CD4-positive, CD25-positive, alpha-beta regulatory T cell (primary cell): ENCODE measurements around the gene DNAAF2. TPM values are rescaled to one million over a fixed set of nuclear protein-coding genes. Genes with fewer than 3 reads are reported as not detected.
"Not testable (repeated sequence)": the region's sequence is repeated elsewhere in the genome, so short reads cannot be mapped to it uniquely, and the experiment has no call there.

Experiments used
- ATAC-seq, 2 donors: fragments of 150-1000 bp; cut with Tn5 transposase; one replicate each; pipeline ENCODE4 v1.10.0; 2021; ENCODE audit warnings: low read depth in 2 of 2, moderate number of reproducible peaks in 2 of 2, moderate library complexity in 1 of 2
- DNase-seq, 3 donors: peaks; one replicate each; pipeline versions ENCODE4 v3.0.0 to v3.0.0-alpha.2; 2012 to 2022; ENCODE audit warnings: mixed read lengths in 1 of 3
- H3K27ac ChIP-seq: one replicate; pipeline ENCODE4 v1.7.0; 2013; ENCODE audit warnings: mild to moderate bottlenecking, low read length; ENCODE audit not compliant: insufficient read depth, poor library complexity, severe bottlenecking
- H3K27me3 ChIP-seq: one replicate; pipeline ENCODE4 v1.7.0; 2013; ENCODE audit warnings: low read length; ENCODE audit not compliant: control insufficient read depth, insufficient read depth
- H3K36me3 ChIP-seq: one replicate; pipeline ENCODE4 v1.7.0; 2013; ENCODE audit warnings: mild to moderate bottlenecking, low read length, moderate library complexity; ENCODE audit not compliant: control insufficient read depth, insufficient read depth
- H3K4me1 ChIP-seq: 2 replicates; pipeline ENCODE4 v1.7.0; 2013; ENCODE audit warnings: mild to moderate bottlenecking, low read length; ENCODE audit not compliant: insufficient read depth, control insufficient read depth, poor library complexity, severe bottlenecking
- H3K4me3 ChIP-seq: one replicate; pipeline ENCODE4 v1.7.0; 2013; ENCODE audit warnings: low read depth, mild to moderate bottlenecking, low read length, moderate library complexity
- H3K9me3 ChIP-seq, 2 experiments: 1 replicate in 1 of 2; 2 replicates in 1 of 2; pipeline ENCODE4 v1.7.0; 2013; ENCODE audit warnings: low read length in 2 of 2, mild to moderate bottlenecking in 1 of 2, moderate library complexity in 1 of 2; ENCODE audit not compliant: control insufficient read depth in 2 of 2
- H3K27ac Mint-ChIP-seq, 3 donors: one replicate each; pipeline ENCODE4 v1.8.0; 2020 to 2022; ENCODE audit warnings: mild to moderate bottlenecking in 3 of 3, mixed read lengths in 3 of 3, moderate library complexity in 2 of 3
- H3K27me3 Mint-ChIP-seq: one replicate; pipeline ENCODE4 v1.8.0; 2022; ENCODE audit warnings: mild to moderate bottlenecking, mixed read lengths
- H3K36me3 Mint-ChIP-seq: one replicate; pipeline ENCODE4 v1.8.0; 2020; ENCODE audit warnings: mixed read lengths
- H3K4me1 Mint-ChIP-seq, 4 donors: one replicate each; pipeline ENCODE4 v1.8.0; 2020 to 2022; ENCODE audit warnings: mixed read lengths in 4 of 4, mild to moderate bottlenecking in 1 of 4
- H3K4me3 Mint-ChIP-seq, 4 donors: one replicate each; pipeline ENCODE4 v1.8.0; 2020 to 2022; ENCODE audit warnings: mild to moderate bottlenecking in 4 of 4, mixed read lengths in 4 of 4, moderate library complexity in 3 of 4
- H3K9me3 Mint-ChIP-seq, 7 donors: one replicate each; pipeline ENCODE4 v1.8.0; 2020 to 2022; ENCODE audit warnings: mixed read lengths in 7 of 7, mild to moderate bottlenecking in 3 of 7, moderate library complexity in 2 of 7
- polyA plus RNA-seq, 4 donors: library from polyadenylated mRNA; unstranded; fragments of 300-500 nt; fragmentation: Illumina TruSeq; gene quantifications; one replicate each; pipeline ENCODE4 v1.2.3, GENCODE V29; 2021
- total RNA-seq: library from RNA; stranded (reverse); gene quantifications from one replicate; pipeline ENCODE4 v1.2.3, GENCODE V29; 2022

The DNAAF2 gene
- total and polyA plus RNA-seq, 5 donors from 2014 or later, result 9.5 to 24.6 (median 18.9) TPM

DNA sequence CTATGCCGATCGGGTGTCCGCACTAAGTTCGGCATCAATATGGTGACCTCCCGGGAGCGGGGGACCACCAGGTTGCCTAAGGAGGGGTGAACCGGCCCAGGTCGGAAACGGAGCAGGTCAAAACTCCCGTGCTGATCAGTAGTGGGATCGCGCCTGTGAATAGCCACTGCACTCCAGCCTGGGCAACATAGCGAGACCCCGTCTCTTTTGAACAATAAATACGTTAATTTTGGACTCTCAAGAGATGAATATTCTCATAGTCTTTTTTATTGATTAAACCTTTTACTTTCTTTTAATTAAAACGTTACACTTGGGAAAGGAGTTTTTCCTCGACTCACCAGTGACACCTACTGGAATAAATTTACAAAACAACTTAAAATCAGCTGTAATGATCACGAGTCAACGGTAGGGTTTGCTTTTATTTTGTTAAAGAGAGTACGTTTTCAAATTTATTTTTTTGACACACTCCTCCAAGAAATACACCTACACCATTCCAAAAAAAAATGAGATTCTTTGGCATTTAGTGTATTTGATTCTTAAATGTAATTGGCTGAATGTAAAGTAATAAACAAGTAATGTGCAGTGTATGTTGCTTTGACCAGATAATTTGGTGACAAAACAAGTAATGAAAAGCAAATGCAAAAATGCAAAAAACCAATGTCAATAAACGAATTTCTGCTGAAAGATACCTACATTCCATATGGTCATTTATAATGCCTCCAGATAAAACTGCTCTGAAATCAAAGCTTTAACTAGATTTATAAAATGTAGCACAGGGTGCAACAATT, 48.2 kb downstream of the DNAAF2 start:
- peak overlapping the region; percentile 100 for H3K4me3 ChIP-seq
- DNase-seq, result peak; percentile 18 to 86 (median 83)

DNA sequence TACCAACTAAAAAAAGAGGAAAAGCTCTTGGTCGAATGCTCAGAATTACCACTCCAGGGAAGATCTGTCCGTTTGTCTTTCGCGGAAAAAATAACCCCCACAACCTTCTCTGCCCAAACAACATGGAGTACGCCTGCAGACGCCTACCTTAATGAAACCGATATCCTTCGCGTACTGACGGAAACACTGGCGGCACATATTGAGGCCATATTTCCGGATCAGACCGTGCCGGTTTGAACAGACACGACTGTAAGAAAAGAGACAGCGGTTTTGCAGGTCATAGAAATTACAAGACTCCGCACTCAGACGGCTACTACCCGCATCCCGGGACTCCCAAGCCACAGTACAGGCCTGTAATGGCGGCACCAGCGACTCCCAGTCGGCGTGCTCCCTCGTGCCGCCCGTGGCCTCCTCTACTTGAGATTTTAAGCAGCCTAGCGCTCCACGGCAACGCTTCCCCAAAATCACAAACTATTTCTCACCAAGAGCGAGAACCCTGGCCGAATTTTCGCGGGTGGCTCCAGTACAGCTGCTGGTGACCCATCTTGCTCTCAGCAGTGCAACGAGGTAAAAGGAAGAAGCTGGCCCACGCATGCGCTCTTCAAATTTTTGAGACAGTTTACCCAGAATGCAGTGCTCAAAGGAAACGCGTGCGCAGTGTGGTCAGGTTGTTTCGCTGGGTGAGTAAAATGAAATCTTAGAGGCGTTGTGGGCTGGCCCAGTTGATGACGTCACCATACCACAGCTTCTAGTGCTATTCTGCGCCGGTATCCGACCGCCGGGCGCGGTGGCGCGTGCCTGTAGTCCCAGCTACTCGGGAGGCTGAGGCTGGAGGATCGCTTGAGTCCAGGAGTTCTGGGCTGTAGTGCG, 49.0 kb downstream of the DNAAF2 start, which contains the start of gene RPS29:
RPS29 (minus strand) TSS at position 578 of the 870 bp plus-strand sequence; CDS start at position 544, 34 bp downstream.
- peaks cover 30 to 64% (median 45%) of the 10 kb centered on the region in 4 donors for H3K4me1 Mint-ChIP-seq
- Histone ChIP-seq H3K4me1 (peaks cover 32% of the 10 kb centered on the region), H3K27ac (peak within 1 kb of the TSS; percentile 97), H3K36me3 (peaks cover 27% of the 10 kb centered on the region), H3K27me3 (no peaks in the 10 kb centered on the region), H3K4me3 (peak within 1 kb of the TSS; percentile 100), H3K9me3 (no peaks in the 10 kb centered on the region)
- peak within 1 kb of the TSS; percentile 97 to 100 (median 99) for H3K27ac Mint-ChIP-seq
- peak; percentile 97 to 99 (median 99) for DNase-seq
- peaks cover 39% of the 10 kb centered on the region for H3K36me3 Mint-ChIP-seq
- peaks cover 11% of the 10 kb centered on the region for H3K27me3 Mint-ChIP-seq
- peak within 1 kb of the TSS; percentile 91 to 96 (median 94) for H3K4me3 Mint-ChIP-seq
- H3K9me3 Mint-ChIP-seq, result peaks cover 0 to 7% (median 0%) of the 10 kb centered on the region in 7 donors
- peak; percentile 85 to 89 for ATAC-seq

More for the DNA sequence above, 48.2 kb downstream of the DNAAF2 start:
- Mint-ChIP-seq H3K27me3 (peaks cover 11% of the 10 kb centered on the region), H3K4me3 (peak overlapping the region; percentile 91 to 96 (median 94)), H3K4me1 (peaks cover 27 to 56% (median 39%) of the 10 kb centered on the region in 4 donors), H3K27ac (peak overlapping the region; percentile 97 to 100 (median 99)), H3K9me3 (peaks cover 0 to 7% (median 0%) of the 10 kb centered on the region in 7 donors), H3K36me3 (peaks cover 34% of the 10 kb centered on the region)
- no peaks in the 10 kb centered on the region for H3K27me3 ChIP-seq
- ATAC-seq, result peak; percentile 35 to 39
- H3K9me3 ChIP-seq, result no peaks in the 10 kb centered on the region
- H3K27ac ChIP-seq, result peak overlapping the region; percentile 97
- peaks cover 28% of the 10 kb centered on the region for H3K4me1 ChIP-seq
- H3K36me3 ChIP-seq, result peaks cover 27% of the 10 kb centered on the region

DNA sequence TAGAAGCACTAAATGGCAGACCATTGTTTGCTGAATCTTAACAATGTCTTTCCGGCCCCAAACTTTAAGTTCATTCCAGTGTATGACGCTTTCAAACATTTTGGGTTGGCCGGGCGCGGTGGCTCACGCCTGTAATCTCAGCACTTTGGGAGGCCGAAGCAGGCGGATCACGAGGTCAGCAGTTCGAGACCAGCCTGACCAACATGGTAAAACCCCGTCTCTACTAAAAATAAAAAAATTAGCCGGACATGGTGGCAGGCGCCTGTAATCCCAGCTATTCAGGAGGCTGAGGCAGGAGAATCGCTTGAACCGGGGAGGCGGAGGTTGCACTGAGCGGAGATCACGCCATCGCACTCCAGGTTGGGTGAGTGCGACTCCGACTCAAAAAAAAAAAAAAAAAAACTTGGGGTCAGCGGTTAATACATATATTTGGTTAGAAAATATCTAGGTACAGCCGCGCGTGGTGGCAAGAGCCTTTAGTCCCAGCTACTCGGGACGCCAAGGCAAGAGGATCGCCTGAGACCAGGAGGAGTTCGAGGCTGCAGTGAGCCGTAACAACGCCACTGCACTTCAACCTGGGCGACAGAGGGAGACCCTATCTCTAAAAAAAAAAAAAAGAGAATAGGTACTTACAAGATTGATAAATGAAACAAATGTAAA, 49.9 kb downstream of the DNAAF2 start:
- Histone ChIP-seq H3K36me3 (peaks cover 27% of the 10 kb centered on the region), H3K27ac (peak overlapping the region; percentile 97), H3K4me1 (peaks cover 34% of the 10 kb centered on the region), H3K4me3 (peak overlapping the region; percentile 100)
- peak overlapping the region; percentile 54 to 100 (median 97) for H3K27ac Mint-ChIP-seq
- not testable (repeated sequence) for ATAC-seq, H3K27me3 ChIP-seq, H3K9me3 Mint-ChIP-seq, H3K9me3 ChIP-seq
- DNase-seq, result peak in 1 of 3 donors; percentile 27
- H3K27me3 Mint-ChIP-seq, result peaks cover 11% of the 10 kb centered on the region
- peaks cover 32 to 68% (median 46%) of the 10 kb centered on the region in 4 donors for H3K4me1 Mint-ChIP-seq
- H3K36me3 Mint-ChIP-seq, result peaks cover 39% of the 10 kb centered on the region
- H3K4me3 Mint-ChIP-seq, result peak overlapping the region; percentile 91 to 96 (median 94)

DNA sequence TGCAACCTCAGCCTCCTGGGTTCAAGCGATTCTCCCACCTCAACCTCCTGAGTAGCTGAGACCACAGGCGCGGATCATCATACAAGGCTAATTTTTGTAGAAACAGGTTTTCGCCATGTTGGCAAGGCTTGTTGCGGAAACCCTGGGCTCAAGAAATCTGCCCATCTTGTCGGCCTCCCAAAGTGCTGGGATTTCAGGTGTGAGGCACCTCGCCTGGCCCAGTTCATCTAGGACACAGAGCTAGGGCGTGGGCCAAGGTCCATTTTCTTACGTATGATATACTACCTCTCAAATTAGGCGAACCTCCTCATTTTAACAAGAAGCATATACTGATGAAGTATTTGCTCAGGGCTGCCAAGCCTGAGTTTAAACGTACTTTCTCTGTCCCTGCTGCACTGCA, 51.0 kb downstream of the DNAAF2 start:
- H3K4me3 Mint-ChIP-seq, result peak overlapping the region; percentile 91 to 96 (median 94)
- peaks cover 0 to 5% (median 0%) of the 10 kb centered on the region in 7 donors for H3K9me3 Mint-ChIP-seq
- DNase-seq (no peak), ATAC-seq (no peak)
- peak overlapping the region; percentile 48 to 100 (median 83) for H3K27ac Mint-ChIP-seq
- peaks cover 35 to 75% (median 51%) of the 10 kb centered on the region in 4 donors for H3K4me1 Mint-ChIP-seq
- H3K4me3 ChIP-seq, result peak overlapping the region; percentile 100
- no peaks in the 10 kb centered on the region for H3K9me3 ChIP-seq
- H3K4me1 ChIP-seq, result peaks cover 38% of the 10 kb centered on the region
- peaks cover 11% of the 10 kb centered on the region for H3K27me3 Mint-ChIP-seq
- H3K36me3 Mint-ChIP-seq, result peaks cover 39% of the 10 kb centered on the region
- H3K36me3 ChIP-seq, result peaks cover 27% of the 10 kb centered on the region
- no peaks in the 10 kb centered on the region for H3K27me3 ChIP-seq
- H3K27ac ChIP-seq, result peak overlapping the region; percentile 97

DNA sequence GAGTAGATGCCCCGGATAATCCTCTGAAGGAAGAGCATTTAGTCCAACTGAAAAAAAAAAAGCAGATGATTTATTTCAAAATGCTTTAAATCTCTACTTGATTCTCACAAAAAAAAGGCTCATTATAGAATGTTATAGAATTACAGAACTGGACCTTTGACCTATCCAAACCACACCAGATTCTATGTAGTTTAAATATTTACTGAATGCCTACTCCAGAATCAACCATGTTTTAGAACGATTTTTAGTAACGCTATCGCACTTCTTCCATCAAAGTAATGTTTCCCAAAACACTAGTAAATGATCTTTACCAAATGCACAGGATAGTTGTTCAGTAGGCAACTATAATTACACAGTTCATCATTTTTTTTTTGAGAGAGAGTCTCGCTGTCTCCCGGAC, 51.4 kb downstream of the DNAAF2 start:
- H3K9me3 Mint-ChIP-seq, result peaks cover 0 to 5% (median 0%) of the 10 kb centered on the region in 7 donors
- H3K27ac Mint-ChIP-seq, result peak overlapping the region; percentile 48 to 100 (median 83)
- H3K9me3 ChIP-seq, result no peaks in the 10 kb centered on the region
- peaks cover 35 to 79% (median 52%) of the 10 kb centered on the region in 4 donors for H3K4me1 Mint-ChIP-seq
- peaks cover 38% of the 10 kb centered on the region for H3K4me1 ChIP-seq
- H3K36me3 ChIP-seq, result peaks cover 27% of the 10 kb centered on the region
- peak overlapping the region; percentile 91 to 96 (median 94) for H3K4me3 Mint-ChIP-seq
- peaks cover 11% of the 10 kb centered on the region for H3K27me3 Mint-ChIP-seq
- H3K27ac ChIP-seq, result no peak overlapping the region
- no peaks in the 10 kb centered on the region for H3K27me3 ChIP-seq
- peak overlapping the region; percentile 100 for H3K4me3 ChIP-seq
- ATAC-seq (no peak), DNase-seq (no peak)
- H3K36me3 Mint-ChIP-seq, result peaks cover 39% of the 10 kb centered on the region

DNA sequence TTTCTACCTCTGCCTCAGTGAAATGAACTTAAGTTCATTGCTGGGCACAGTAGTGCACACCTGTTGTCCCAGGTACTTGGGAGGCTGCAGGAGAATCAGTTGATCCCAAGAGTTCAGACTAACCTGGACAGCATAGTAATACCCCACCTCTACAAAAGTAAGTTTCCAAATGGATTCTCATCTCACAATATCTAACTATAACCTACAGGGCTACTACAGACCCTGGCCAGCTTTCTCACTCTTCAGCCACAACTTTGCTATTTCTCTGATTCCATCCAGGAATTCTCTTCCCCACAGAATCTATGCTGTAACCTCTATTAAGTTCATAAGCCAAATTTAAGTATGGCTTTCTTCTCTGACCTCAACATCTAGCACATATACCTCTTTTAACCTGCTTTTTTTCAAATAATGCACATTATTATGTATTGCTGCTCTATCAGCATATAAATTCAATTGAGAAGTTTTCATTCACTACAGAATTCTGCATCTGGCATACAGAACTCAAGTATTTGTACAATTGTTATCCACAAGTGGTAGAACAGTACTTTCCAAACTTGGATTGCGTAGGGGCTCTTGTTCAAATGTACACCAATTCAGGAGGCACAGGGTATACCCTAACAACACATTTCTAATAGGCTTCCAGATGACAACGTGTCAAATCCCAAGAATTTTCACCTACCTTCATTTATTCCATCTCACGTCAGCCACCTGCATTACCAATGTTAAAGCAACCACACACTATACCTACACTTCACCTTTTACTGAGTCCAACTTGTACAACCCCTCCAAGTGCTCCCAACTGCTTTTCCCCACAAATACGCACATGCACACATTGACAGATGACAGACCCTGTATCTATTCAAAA, 52.7 kb downstream of the DNAAF2 start:
- Histone ChIP-seq H3K27ac (peak overlapping the region; percentile 16), H3K36me3 (peaks cover 32% of the 10 kb centered on the region), H3K27me3 (no peaks in the 10 kb centered on the region), H3K4me1 (peaks cover 38% of the 10 kb centered on the region), H3K9me3 (no peaks in the 10 kb centered on the region), H3K4me3 (peak overlapping the region; percentile 29)
- peaks cover 0 to 5% (median 0%) of the 10 kb centered on the region in 7 donors for H3K9me3 Mint-ChIP-seq
- peaks cover 42 to 83% (median 58%) of the 10 kb centered on the region in 4 donors for H3K4me1 Mint-ChIP-seq
- peaks cover 11% of the 10 kb centered on the region for H3K27me3 Mint-ChIP-seq
- ATAC-seq, result no peak
- no peak for DNase-seq
- H3K4me3 Mint-ChIP-seq, result peak overlapping the region; percentile 9 to 94 (median 38)
- peaks cover 46% of the 10 kb centered on the region for H3K36me3 Mint-ChIP-seq
- peak overlapping the region; percentile 28 to 86 (median 72) for H3K27ac Mint-ChIP-seq
